NCI-H748 (cell line): Measurements from ENCODE around the gene WNT7B.

ENCODE experiments used
- DNase-seq: peaks from one replicate; lab custom pipeline; 2025; ENCODE audit not compliant: unreplicated experiment; lab: John Stamatoyannopoulos, UW

Gene WNT7B

GRCh38 chr22:45997077-45997776 lies 20.3 kb upstream of the WNT7B start:
- peak; percentile 68 for DNase-seq

GRCh38 chr22:45996241-45997076 lies 19.5 kb upstream of the WNT7B start:
- no peak for DNase-seq

GRCh38 chr22:45995405-45996101 lies 18.6 kb upstream of the WNT7B start:
- no peak for DNase-seq

- DNase-seq = peak; percentile 57
Measured at GRCh38 chr22:45994491-45995404, 17.8 kb upstream of the WNT7B start.

GRCh38 chr22:45993841-45994240 lies 16.9 kb upstream of the WNT7B start:
- no peak for DNase-seq

GRCh38 chr22:45993143-45993692 lies 16.3 kb upstream of the WNT7B start:
- no peak for DNase-seq

GRCh38 chr22:45992737-45993136 lies 15.8 kb upstream of the WNT7B start:
- DNase-seq = no peak

- no peak for DNase-seq
Measured at GRCh38 chr22:45991098-45991497, 14.1 kb upstream of the WNT7B start.

GRCh38 chr22:45987136-45987861 lies 10.3 kb upstream of the WNT7B start:
- DNase-seq = no peak

GRCh38 chr22:45984316-45984916 lies 7.5 kb upstream of the WNT7B start:
- peak; percentile 32 for DNase-seq

- no peak for DNase-seq
Measured at GRCh38 chr22:45983797-45984196, 6.8 kb upstream of the WNT7B start.

- DNase-seq = no peak
Measured at GRCh38 chr22:45980761-45981160, 3.8 kb upstream of the WNT7B start.

GRCh38 chr22:45980268-45980570 lies 3.3 kb upstream of the WNT7B start:
- no peak for DNase-seq

- no peak for DNase-seq
Measured at GRCh38 chr22:45978275-45978713, 1.3 kb upstream of the WNT7B start.

- peak; percentile 71 for DNase-seq
Measured at GRCh38 chr22:45977551-45978274, 751 bp upstream of the WNT7B start.

GRCh38 chr22:45976254-45977002 lies 534 bp downstream of the WNT7B start:
- DNase-seq = peak; percentile 62

- DNase-seq = peak; percentile 52
Measured at GRCh38 chr22:45975164-45976161, 1.5 kb downstream of the WNT7B start.
